CD4-positive, alpha-beta T cell treated with Interleukin-1 beta for 1 hour (primary cell): Measurements from ENCODE around the gene DAZL.

Source experiments
- DNase-seq, 2 donors: peaks; one replicate each; pipeline ENCODE4 v3.0.0-alpha.2; 2020 to 2022

The DAZL gene

DNA sequence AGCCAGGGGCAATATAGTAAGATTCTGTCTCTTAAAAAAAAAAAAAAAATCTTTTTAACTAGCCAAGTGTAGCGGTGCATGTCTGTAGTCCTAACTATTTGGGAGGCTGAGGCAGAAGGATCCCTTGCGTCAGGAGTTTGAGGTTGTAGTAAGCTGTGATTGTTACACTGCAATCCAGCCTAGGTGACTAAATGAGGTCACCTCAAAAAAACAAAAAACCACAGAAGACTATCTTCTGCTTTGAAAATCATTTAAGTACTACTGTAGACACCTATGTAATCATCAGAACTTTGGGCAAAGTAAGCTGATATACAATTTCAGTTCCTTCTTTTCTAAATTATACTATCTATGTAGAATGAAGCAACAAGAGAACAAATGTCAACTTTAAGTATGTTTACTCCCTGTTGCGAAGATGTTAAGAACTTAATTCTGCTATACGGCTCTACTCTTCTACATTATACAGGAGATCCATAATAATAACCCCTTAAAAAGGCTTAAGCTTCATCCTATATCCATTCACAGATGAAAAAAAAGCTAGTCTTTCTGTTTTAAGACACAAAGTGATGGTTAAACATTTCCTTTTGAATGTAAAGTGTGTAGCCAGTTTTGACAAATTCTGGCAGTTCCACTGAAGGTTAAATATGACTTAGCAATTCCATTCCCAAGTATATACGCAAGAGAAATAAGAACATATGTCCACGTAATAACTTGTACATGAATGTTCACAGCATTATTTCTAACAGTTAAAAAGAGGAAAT lies 15.2 kb downstream of the DAZL start:
- DNase-seq, result no peak

DNA sequence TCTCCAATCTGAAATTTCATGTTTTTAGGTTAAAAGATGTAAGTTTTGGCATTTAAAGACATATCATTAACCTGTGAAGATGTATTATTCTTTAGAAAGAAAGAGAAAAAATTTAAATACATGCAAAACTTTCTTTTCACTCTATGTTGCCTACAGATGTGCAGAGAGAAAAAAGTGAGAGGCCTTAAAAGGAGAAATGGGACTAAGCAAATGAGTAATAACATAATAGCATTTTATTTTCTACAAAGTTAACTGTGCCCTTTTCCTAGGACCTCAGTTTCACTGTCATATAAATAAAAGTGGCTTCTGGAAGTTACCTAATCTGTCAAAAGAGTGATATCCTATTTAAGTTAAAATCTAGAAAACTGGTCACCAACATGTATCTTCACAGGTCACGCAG lies 16.1 kb downstream of the DAZL start:
- no peak for DNase-seq

DNA sequence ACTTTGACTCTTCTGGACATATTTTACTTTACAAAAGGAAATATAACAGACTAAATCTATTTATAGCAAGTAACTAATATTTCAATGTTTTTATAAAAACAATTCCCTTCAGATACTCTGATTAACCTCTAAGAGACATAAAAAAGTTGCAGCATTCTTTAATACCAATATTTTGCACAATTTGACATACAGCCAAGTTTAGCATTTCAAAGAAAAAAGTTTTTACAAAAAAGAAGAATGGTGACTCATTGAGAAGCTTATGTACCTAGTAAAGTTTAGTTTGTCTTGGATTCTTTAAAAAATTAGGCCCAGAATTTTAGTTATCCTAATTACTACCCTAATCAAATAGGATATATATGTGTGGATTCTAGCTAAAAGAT lies 17.6 kb downstream of the DAZL start:
- no peak for DNase-seq

DNA sequence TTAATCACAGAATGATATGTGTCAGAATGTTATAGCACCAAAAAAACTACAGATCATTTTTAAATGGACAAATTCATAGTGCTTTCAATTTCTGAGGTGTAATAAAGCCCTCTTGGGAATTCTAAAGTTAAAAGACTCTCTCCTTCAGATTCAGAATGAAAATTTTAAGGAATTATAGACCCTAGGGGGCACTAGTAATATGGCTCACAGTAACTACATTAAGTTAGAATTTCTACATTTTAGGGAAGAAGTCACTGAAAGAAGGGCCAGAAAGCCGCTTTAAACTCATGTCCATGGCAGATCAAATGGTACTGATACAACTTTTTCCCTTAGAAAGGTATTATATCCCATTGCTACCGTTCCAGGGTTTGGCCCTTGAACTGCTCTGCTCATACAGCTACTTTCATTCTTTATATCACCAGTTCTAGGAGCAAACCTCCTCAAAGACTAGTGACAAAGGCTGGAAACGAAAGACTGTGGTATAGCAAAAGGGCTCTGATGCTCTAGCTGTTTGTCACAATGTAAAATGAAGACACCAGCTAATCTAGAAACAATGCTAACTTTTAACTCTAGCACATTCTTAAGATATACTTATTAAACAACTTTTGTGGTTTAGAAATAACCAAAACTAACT lies 18.1 kb downstream of the DAZL start:
- DNase-seq, result no peak

DNA sequence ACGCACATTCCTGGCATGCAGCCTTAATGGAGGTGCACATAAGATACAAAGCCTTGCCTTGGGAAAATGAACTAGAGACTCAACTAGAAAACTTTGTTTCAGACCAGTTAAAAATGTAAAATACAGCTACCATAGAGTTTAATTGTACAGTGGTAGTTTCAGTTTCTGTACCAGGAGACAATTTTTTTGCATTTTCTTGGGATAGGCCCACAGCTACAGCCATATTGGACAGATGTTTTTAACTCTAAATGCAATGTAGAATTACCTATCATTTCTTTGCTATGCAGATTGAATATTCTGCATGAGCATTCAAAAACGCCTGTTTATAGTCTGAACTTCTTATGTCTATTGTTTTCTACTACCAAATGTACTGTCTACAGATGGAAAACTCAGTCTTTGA lies 20.3 kb downstream of the DAZL start:
- DNase-seq, result no peak

DNA sequence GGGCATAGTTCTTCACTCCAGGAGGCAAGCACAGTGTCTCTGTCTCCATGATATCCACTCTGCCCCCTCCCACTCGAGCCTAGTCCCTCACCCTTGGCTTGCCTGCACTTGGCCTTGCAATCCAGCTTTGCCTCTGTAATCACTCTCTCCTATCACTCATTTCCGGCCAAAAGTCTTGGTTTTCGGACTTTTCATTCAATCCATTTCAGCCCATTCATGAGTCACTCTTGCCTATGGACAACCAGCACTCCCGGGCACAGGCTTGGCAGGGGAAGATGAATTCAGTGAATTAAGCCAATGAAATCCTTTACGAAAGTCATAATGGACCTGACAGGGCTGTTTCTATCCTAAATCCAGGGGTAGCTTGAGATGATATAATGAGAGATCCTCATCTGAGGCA lies 21.7 kb downstream of the DAZL start:
- no peak for DNase-seq

DNA sequence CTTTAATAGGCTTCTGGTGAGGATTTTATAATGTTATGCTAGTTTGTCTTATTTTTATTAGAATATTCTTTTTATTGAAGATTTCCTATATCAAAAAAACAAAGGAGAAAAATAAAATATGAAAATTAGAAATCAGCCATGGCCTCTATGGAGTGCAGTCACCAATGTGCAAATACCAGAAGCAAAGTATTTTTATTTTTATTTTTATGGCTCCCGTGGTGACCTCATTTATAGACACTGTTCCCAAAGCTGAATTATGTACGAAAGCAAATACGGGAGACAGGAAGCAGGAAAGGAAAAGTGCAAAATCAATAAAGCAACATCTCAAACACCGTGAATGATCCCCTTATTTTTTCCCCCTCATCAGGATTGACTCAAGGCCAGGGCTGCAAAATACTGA lies 35.1 kb downstream of the DAZL start:
- DNase-seq, result no peak

DNA sequence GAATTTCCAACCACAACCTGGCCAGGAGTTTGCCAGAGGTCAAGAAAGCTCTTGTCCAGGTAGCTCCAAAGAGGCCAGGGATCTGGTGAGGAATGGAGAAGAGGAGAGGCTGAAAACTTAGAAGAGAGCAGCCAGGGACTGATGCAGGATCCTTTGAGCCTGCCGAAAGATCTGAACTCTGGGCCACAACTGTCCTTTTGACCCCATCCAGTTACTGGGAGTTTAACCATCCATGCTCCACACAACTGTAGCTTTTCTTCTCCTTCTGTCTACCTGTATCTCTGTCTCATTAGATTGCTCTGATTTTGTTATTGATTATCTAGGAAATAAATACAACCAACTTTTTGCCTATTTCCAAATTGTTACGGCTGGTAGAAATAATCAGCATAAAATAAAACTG lies 36.7 kb downstream of the DAZL start:
- no peak for DNase-seq

DNA sequence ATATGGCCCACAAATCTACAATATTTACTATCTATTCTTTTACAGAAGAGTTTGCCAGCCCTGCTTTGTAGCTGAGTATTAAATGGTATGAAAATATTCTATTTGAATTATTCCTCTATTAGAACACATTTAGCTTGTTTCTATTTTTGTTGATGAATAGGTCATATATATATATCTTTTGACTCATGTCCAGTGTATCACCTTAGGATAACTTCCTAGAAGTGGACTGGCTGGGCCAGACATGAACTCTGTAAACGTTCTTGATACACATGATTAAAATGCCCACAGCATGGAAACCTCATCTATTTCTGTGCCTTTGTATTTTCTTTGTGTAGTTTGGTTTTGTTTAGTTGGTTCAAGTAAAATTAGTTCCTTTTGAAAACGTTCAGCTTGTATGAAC lies 37.1 kb downstream of the DAZL start:
- no peak for DNase-seq

DNA sequence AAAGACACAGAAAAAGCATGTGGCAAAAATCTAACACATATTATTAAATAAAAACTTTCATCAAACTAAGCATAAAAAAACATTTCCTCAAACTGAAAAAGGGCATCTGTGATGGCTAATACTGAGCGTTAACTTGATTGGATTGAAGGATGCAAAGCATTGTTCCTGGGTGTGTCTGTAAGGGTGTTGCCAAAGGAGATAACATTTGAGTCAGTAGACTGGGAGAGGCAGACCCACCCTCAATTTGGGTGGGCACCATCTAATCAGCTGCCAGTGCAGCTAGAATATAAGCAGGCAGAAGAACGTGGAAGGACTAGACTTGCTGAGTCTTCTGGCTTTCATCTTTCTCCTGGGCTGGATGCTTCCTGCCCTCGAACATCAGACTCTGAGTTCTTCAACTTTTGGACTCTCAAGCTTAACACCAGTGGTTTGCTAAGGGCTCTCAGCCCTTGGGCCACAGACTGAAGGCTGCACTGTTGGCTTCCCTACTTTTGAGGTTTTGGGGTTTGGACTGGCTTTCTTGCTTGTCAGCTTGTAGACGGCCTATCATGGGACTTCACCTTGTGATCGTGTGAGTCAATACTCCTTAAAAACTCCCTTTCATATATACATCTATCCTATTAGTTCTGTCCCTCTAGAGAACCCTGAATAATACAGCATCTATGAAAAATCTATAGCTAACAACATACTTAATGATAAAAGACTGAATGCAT lies 45.4 kb downstream of the DAZL start:
- DNase-seq, result no peak

DNA sequence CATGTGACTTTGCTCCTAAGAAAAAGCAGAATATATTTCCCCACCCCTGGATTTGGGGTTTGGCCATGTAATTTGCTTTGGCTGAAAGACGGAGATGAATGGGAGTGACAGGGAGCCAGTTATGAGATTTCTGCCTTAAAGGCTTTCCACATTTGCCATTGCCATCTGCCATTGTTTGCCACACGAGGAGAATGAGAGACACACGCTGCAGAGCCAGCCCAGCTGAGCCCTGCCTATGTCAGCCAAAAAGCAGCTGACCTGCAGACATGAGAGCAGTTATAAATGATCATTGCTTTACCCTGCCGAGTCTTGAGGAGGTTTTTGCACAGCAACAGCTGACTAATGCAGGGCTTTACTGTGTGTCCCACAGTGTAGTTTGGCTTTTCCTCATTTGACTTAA lies 51.1 kb downstream of the DAZL start:
- no peak for DNase-seq

DNA sequence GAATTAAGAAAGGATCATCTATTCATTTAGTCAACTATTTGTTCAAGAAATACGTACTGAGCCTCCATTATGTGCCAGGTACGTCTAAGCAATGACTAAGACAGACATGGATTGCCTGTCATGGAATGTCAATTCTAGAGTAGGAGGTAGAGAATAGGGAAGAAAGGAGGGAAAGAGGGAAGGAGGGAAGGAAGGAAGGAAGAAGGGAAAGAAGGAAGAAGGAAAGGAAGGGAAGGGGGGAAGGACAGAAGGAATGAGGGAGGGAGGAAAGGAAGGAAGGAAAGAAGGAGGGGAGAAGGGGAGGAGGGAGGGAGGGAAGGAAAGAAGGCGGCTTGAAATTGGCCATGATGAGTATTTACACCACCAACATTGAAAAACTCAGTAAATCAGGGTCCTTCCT lies 52.5 kb downstream of the DAZL start:
- DNase-seq, result no peak

DNA sequence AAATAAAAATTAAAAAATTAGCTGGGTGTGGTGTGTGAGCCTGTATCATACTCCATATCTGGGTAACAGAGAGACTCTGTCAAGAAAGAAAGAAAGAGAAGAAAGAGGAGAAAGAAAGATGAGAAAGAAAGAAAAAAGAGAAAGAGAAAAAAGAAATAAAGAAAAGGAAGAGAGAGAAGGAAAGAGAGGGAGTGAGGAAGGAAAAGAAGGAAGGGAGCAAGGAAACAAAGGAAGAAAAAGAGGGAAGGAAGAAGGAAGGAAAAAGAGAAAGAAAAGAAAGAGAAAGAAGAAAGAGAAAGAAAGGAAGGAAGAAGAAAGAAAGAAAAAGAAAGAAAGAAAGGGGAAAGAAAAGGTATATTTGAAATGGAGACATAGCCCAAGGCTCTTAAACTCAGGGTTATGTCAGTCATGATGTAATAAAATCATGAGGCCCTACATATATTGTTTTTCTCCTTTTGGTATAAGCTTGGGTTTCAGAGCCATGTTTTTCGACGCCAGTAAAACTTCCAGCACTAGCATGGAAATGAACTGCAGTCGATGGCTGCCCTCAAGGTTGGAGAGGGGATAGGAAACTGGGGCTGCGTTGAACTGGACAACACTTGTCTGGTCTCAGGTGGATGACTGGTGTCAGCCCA lies 53.8 kb downstream of the DAZL start:
- DNase-seq, result no peak

DNA sequence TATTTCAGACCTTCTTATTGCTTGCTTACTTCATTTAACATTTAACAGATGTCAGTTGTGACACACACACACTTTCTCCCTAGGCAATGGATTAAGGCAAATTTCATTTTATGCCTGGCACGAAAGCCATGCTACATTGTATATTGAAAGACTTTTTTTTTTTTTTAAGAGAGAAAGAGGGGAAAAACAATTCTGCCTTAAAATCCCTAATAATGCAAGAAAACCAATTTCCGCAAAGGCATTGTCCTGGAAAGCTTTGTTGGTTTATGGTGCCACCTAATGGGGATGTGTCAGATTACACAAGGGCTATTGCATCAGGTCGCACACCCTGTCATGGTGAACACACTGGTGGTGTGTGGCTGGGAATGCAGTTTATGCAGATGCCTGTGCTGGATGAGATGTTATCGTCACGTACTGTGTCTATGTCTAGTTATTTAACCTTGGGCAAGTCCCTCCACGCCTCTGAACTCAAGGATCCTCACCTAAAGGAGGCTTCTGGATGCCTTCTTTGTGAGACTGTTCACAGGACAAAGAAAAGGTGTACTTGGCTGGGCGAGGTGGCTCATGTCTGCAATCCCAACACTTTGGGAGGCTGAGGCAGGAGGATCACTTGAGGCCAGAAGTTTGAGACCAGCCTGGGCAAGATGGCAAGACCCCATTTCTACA lies 54.4 kb downstream of the DAZL start:
- DNase-seq, result peak; percentile 75 to 85

DNA sequence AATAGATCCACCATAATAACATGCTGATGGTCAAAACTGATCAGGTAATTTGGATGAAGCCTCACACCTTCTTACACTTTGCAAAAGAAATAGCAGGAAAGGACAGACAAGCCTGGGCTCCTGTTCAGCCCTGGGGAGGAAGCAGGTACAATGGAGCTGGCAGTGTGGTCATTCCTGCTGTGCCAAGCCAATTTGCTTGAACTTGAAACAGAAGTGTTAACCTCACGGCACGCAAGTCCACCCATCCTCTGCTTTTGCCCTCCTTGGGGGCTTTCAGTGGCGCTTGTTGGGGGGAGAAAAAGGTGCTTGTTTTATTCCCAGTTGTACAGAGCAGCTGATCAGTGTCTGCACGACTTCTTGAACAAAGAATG lies 54.9 kb downstream of the DAZL start:
- no peak for DNase-seq

DNA sequence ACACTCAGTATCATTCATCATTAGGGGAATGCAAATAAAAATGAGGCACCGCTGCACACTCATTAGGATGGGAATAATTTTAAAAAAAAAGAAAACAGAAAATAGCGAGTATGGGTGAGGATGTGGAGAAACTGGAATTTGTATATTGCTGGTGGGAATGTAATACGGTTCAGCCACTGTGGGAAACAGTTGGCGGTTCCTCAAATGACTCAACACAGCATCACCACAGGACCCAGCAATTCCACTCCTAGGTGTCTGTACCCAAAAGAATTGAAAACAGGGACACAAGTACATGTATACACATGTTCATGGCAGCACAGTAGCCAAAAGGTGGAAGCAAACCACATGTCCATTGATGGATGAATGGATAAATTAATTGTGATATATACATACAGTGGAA lies 56.5 kb downstream of the DAZL start:
- DNase-seq, result no peak

DNA sequence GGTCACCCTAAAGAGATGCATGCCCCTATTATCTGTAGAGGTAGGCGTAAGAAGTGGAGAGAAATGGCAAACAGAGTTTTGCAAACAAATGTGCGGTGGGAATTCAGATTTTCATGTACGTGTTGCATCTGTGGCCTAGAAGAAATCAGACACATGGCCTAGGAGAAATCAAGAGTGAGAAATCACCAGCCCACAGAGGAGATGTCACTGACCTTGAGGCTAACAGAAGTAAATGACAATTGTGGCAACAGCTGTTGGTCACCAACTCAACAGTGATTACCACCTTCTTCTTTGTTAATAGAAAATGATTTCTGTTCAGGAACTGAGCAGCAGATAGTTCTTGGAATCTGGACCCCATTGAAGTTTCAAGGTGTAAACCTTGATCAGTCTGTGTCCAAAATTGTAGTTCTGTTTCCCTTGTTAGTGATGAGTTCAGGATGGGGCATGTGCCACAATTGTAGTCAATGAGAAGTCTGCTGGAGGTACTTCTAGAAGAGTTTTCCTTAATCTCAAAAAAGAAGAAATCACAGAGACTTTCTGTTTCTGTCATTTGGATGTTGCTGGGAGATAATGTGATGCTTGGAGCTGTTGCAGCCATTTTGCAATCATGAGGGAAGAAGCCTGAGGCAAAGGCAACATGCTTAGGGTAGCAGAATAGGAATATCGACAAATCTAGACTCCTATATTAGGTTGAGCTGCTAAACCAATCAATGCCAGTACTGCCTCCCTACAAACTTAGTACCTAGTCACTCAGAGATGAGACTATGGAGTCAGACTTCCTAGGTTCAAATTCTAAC lies 57.5 kb downstream of the DAZL start:
- DNase-seq, result no peak

DNA sequence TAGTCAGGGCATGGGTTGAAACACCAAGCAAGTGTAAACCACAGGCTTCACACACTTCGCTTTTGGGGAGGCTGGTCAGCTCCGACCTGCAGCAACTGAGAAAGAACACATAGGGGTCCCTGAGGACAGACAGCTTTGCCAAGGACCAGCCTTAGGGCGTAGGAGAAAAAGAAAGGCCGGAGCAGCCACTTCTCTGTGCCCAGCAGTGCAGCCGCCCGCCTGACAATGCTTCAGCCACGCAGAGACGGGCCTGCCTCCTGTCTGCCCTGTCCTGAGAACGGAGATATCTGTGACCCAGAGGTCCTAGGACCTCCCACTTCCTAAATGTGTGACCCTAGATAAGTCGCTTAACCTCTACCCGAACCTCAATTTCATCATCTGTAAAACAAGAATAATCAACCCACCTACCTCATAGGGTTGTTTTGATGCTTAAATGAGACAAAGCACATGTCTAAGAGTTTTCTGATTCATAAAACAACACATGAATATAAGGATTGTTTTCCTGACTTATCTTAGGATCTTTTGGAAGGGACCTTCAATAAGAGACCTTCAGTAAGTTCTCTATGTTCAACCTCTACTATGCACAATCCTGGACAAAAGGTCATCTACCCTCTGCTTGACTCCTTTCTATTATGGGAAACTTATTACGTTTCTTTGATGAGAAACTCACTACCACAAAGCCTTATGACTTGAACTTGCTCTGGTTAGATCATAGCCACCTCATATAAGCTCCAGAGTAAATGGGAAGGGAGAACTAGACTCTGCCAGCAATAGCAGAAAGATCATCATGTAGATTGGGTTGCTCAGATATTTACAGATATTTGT lies 58.8 kb downstream of the DAZL start:
- DNase-seq, result peak in 1 of 2 donors; percentile 11

DNA sequence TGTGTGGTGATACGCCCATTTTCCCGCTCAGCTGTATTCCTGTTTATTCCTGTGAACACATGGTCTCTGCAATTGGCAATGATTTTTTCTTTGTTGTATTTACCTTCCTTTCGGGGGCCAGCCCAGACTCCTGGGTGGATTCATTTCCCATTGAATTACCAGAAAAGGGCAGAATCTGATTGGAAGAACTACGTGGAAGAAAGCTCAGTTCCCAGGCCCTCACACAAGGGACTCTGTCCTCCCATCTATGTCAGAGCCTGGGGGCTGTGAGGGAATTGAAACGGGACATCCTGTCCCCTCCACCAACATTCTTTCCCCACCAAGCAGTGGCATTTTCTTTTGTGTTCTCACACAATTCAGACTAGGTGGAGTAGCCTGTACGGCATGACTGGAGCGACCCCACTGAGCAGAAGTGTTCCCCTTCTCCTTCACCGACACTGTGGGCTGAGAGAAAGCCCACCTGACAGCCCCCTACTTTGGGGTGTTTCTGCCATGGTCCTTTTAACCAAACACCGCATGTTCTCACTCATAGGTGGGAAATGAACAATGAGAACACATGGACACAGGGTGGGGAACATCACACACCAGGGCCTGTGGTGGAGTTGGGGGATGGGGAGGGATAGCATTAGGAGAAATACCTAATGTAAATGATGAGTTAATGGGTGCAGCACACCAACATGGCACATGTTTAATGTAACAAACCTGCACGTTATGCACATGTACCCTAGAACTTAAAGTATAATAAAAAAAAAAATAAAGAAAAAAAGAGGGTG lies 59.6 kb downstream of the DAZL start:
- no peak for DNase-seq

DNA sequence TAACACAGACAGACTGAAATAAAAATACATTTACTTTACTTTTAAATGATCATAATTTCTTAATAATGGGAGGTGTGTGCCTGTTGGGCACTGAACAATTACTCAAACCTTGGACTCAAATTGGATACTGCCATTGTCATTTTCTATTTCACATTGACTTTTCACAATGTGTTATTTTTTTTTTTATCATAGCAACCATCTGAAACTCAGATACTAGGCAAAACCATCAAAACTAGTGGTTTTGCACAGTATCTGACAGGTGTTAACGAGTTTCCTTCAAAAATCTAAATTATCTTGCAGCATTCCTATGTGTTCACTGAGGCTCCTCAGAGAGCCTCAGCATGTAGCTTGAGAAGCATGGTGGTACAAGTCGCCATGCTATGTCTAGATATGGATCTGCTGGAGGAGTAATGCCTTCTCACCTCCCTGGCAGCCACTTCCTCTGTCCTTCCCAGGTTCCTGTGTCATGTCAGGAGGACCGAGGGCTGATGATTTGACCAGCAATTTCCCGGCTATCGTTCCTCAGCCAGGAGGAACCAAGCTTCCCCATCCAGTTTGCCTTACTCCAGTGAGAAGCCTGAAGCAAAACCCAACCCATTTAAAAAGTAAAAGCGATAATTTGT lies 61.9 kb downstream of the DAZL start:
- DNase-seq, result no peak
